Muscle of leg (tissue), 11 donors: ENCODE results near the gene THRAP3. TPM values are rescaled to one million over a fixed set of nuclear protein-coding genes. Genes with fewer than 3 reads are reported as not detected.
"Not testable (repeated sequence)": the region's sequence is repeated elsewhere in the genome, so short reads cannot be mapped to it uniquely, and the experiment has no call there.

ENCODE experiments used
- DNase-seq: peaks from one replicate; pipeline ENCODE4 v3.0.0; 2013
- H3K27ac ChIP-seq: one replicate; pipeline ENCODE4 v1.5.1; 2013; ENCODE audit warnings: mild to moderate bottlenecking, low read length, control low read depth
- H3K27me3 ChIP-seq: one replicate; pipeline ENCODE4 v1.6.1; 2013; ENCODE audit warnings: low read length; ENCODE audit not compliant: control insufficient read depth, insufficient read depth
- H3K36me3 ChIP-seq: one replicate; pipeline ENCODE4 v1.6.1; 2013; ENCODE audit warnings: low read length; ENCODE audit not compliant: control insufficient read depth, insufficient read depth
- H3K4me1 ChIP-seq: one replicate; pipeline ENCODE4 v1.6.1; 2013; ENCODE audit warnings: low read length; ENCODE audit not compliant: control insufficient read depth, insufficient read depth
- H3K4me3 ChIP-seq: one replicate; pipeline ENCODE4 v1.5.1; 2013; ENCODE audit warnings: low read length, control low read depth
- H3K9me3 ChIP-seq: replicated peaks from 2 replicates; pipeline ENCODE4 v1.6.1; 2013; ENCODE audit warnings: low read depth, low read length; ENCODE audit not compliant: control insufficient read depth
- WGBS: methylation state at CpG from one replicate; pipeline ENCODE4 v1.1.5; 2013; ENCODE audit warnings: missing lambda C conversion rate; ENCODE audit not compliant: insufficient coverage; 5-methylcytosine and 5-hydroxymethylcytosine counted together
- polyA plus RNA-seq, 8 donors: library from polyadenylated mRNA; unstranded; fragments of 120-200 nt; gene quantifications; one replicate each; pipeline versions ENCODE4 v1.2.1 to v1.2.3, GENCODE V29; 2013; ENCODE audit warnings: inconsistent platforms in 1 of 8, low replicate concordance in 1 of 8; ENCODE audit not compliant: insufficient read length in 8 of 8, insufficient read depth in 1 of 8
- total RNA-seq: library from RNA; stranded (reverse); fragments of 120-200 nt; gene quantifications from one replicate; pipeline ENCODE4 v1.2.4, GENCODE V29; 2013

Gene THRAP3
- total and polyA plus RNA-seq, 9 donors = 55.6 to 111 (median 91.2) TPM

- H3K27ac ChIP-seq = peak overlapping the region; percentile 99
- H3K4me1 ChIP-seq = peaks cover 23% of the 10 kb centered on the region
- peak overlapping the region; percentile 73 for H3K4me3 ChIP-seq
- H3K27me3 ChIP-seq = no peaks in the 10 kb centered on the region
- WGBS = 8% methylated on average over 4 of the region's 16 CpGs
- H3K9me3 ChIP-seq = no peaks in the 10 kb centered on the region
- DNase-seq = peak; percentile 86
- peaks cover 11% of the 10 kb centered on the region for H3K36me3 ChIP-seq
Measured at GRCh38 chr1:36223381-36223995, 755 bp upstream of the THRAP3 start.

DNA sequence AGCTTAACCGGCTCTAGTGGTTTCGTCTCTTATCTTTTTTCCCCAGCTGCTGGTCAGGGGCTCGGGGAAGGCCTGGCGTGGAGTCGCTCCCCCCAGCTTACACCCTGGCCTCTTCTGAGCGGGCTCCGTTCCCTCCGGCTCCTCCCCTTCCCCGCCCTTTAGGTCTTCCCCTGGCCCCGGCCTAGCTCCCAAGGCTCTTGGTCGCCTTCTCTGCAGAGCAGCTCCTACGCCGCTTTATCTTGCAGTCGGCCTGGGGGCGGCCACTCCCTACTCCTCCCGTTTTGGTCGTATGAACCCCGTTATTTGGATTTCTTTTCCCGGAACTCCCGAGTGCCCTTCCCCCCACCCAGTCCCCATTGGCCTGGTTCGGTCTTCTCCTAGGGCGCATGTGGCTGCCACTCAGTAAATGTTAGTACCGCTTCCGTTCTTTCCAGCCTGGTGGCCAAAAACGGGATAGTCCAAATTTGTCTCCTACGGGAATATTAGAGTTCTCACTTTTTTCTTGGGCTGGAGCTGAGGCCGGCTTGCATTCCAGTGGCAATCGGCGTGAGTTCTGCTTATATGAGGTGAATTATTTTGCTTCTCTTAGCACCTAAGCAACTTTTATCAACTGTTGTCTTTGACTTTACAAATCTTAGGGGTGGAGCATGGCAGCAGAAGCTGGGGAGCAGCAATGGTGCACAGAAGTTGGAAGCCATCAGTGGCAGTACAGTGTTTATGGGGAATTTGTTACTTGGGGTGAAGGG is 467 bp downstream of the THRAP3 start:
- H3K4me3 ChIP-seq = peak overlapping the region; percentile 95
- H3K36me3 ChIP-seq = peaks cover 17% of the 10 kb centered on the region
- H3K27me3 ChIP-seq = no peaks in the 10 kb centered on the region
- WGBS = 0% methylated on average over 23 of the region's 29 CpGs
- peak overlapping the region; percentile 100 for H3K27ac ChIP-seq
- H3K9me3 ChIP-seq = no peaks in the 10 kb centered on the region
- peaks cover 23% of the 10 kb centered on the region for H3K4me1 ChIP-seq
- no peak for DNase-seq

- Histone ChIP-seq H3K36me3 (peaks cover 19% of the 10 kb centered on the region), H3K9me3 (no peaks in the 10 kb centered on the region), H3K4me1 (peaks cover 23% of the 10 kb centered on the region), H3K4me3 (peak overlapping the region; percentile 95), H3K27ac (peak overlapping the region; percentile 100), H3K27me3 (no peaks in the 10 kb centered on the region)
- no peak for DNase-seq
- 41% methylated on average over 8 of the region's 10 CpGs for WGBS
Measured at GRCh38 chr1:36225283-36225899, 1.1 kb downstream of the THRAP3 start.

DNA sequence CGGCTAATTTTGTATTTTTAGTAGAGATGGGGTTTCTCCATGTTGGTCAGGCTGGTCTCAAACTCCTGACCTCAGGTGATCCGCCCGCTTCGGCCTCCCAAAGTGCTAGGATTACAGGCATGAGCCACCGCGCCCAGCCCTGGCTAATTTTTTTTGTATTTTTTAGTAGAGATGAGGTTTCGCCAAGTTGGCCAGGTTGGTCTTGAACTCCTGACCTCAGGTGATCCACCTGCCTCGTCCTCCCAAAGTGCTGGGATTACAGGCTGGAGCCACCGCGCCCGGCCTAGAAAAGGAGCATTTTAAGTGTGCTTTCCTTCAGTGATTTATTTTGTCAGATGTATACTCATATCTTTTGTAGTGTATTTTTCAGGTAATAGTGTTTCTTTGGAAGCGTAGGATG is 6.0 kb downstream of the THRAP3 start:
- H3K27ac ChIP-seq, H3K27me3 ChIP-seq, DNase-seq, H3K9me3 ChIP-seq, H3K4me3 ChIP-seq: not testable (repeated sequence)
- 89% methylated on average over 5 of the region's 12 CpGs for WGBS
- Histone ChIP-seq H3K4me1 (peaks cover 13% of the 10 kb centered on the region), H3K36me3 (peaks cover 35% of the 10 kb centered on the region)

GRCh38 chr1:36231191-36231590 is 6.9 kb downstream of the THRAP3 start:
- Histone ChIP-seq H3K4me1 (peaks cover 7% of the 10 kb centered on the region), H3K4me3 (no peak overlapping the region), H3K36me3 (peaks cover 35% of the 10 kb centered on the region), H3K27me3 (no peaks in the 10 kb centered on the region), H3K9me3 (no peaks in the 10 kb centered on the region), H3K27ac (no peak overlapping the region)
- 100% methylated on average over 1 of the region's 1 CpG for WGBS
- DNase-seq = no peak

DNA sequence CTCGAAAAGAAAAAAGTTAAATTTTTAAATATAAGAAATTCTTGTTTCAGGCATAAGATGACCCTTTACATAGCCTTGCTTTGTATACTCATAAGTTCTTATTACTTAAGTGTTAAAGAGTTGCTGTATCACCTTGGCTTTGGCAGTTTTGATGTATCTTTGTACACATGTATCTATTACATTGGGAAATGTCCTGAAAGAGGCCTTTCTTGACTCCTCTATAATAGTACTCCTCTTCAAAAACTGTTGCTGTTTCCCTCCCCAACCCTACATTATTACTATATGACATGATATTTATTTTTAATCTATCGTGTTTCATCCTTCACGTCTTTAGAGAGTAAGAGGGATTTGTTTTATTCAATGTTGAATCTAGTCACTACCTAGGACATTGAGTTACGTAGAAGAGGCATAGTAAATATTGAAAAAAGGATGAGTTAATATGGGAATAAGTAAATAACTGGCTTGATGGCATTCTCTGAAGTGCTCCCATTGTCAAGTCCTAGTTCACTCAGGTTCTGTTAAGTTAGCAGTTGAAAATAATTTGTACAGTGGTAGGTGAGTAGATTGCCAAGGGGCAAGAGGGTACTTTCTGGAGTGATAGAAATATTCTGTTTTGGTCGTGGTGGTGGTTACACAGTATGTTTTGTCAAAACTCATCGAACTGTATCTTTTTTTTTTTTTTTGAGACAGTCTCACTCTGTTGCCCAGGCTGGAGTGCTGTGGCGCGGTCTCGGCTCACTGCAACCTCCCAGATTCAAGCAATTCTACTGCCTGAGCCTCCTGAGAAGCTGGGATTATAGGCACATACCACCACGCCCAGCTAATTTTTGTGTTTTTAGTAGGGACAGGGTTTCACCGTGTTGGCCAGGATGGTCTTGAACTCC is 8.2 kb downstream of the THRAP3 start:
- DNase-seq = no peak
- Histone ChIP-seq H3K4me1 (peaks cover 5% of the 10 kb centered on the region), H3K27me3 (no peaks in the 10 kb centered on the region), H3K9me3 (no peaks in the 10 kb centered on the region), H3K36me3 (peaks cover 37% of the 10 kb centered on the region), H3K27ac (no peak overlapping the region), H3K4me3 (no peak overlapping the region)
- WGBS = 78% methylated on average over 1 of the region's 11 CpGs

DNA sequence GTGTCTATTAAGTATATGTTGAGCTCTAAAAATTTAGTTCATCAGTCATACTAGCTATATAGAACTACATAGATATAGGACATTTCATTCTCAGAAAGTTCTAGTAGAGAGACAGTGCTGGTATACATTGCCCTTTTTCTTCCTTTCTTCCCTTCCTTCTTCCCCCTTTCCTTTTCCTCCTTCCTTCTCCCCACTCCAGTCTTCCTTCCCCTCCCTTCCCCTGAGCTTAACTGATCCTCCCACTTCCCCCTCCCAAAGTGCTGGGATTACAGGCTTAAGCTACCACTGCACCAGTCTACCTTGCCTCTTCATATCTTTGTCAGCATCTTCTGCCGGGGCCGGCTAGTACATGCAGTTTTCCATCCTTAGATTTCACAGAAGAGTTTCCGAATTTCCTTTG is 12.1 kb downstream of the THRAP3 start:
- 83% methylated on average over 2 of the region's 3 CpGs for WGBS
- Histone ChIP-seq H3K27ac (no peak overlapping the region), H3K4me3 (no peak overlapping the region), H3K9me3 (no peaks in the 10 kb centered on the region), H3K27me3 (no peaks in the 10 kb centered on the region), H3K36me3 (peaks cover 22% of the 10 kb centered on the region), H3K4me1 (peaks cover 12% of the 10 kb centered on the region)
- DNase-seq = no peak

DNA sequence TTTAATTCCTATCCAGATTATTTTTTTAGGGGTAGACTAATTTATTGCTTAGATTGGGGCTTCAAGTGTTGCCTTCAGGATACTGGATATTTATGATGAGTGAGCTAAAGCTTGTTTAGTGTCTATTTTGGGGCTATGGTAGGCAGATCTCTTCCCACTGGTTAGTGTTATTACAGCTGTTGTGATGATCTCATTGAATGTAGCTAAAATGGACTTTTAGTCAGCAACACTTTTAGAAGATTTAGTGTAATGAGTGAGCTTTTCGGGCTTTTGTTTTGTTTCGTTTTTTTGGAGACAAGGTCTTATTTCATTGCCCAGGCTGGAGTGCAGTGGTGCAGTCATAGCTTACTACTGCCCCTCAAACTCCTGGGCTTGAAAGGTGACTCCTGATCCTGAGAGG is 14.2 kb downstream of the THRAP3 start:
- H3K27me3 ChIP-seq = no peaks in the 10 kb centered on the region
- no CpG with 5 or more reads among the region's 2 CpGs for WGBS
- peaks cover 12% of the 10 kb centered on the region for H3K4me1 ChIP-seq
- DNase-seq = peak; percentile 35
- peaks cover 27% of the 10 kb centered on the region for H3K36me3 ChIP-seq
- no peaks in the 10 kb centered on the region for H3K9me3 ChIP-seq
- no peak overlapping the region for H3K4me3 ChIP-seq
- peak overlapping the region; percentile 20 for H3K27ac ChIP-seq

DNA sequence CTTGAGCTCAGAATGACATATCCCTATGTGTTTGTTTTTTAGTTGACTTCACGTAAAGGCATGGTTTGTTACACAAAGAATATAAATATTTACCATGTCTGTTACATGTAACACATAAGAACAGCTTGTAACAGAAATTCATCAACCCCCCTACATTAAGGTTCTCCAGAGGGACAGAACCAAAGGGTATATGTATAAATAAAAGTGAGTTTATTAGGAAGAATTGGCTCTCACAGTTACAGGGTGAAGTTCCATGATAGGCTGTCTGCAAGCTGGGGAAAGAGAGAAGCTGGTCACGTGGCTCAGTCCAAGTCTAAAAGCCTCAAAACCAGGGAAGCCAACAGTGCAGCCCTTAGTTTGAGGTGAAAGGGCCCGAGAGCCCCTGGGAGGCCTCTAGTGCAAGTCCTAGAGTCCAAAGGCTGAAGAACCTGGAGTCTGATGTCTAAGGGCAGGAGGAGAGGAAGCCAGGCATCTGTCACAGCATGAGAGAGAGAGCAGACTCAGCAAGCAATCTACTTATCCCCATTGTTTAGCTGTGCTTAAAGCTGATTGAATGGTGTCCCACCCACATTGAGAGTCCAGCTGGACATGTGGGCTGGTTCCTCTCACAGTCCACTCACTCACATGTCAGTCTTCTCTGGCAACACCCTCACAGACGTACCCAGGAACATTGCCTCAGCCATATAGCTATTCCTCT is 15.8 kb downstream of the THRAP3 start:
- H3K27me3 ChIP-seq = no peaks in the 10 kb centered on the region
- no peak for DNase-seq
- peaks cover 12% of the 10 kb centered on the region for H3K4me1 ChIP-seq
- H3K36me3 ChIP-seq = peaks cover 20% of the 10 kb centered on the region
- H3K9me3 ChIP-seq = no peaks in the 10 kb centered on the region
- WGBS = 71% methylated on average over 2 of the region's 4 CpGs
- no peak overlapping the region for H3K27ac ChIP-seq
- no peak overlapping the region for H3K4me3 ChIP-seq
